ENCODE measurements around the gene MEI4. TPM values are rescaled to one million over a fixed set of nuclear protein-coding genes. Genes with fewer than 3 reads are reported as not detected.
"Not testable (repeated sequence)": the region's sequence is repeated elsewhere in the genome, so short reads cannot be mapped to it uniquely, and the experiment has no call there.

Gene MEI4
- polyA plus RNA-seq, 4 donors, result 0.01 to 0.09 TPM; not detected in 2

GRCh38 chr6:77630014-77630413 lies 22.8 kb upstream of the MEI4 start:
- H3K4me3 ChIP-seq (ENCODE audit: low read depth in 1 of 3, low read length in 3 of 3), result no peak overlapping the region
- no peaks in the 10 kb centered on the region for H3K9me3 ChIP-seq (ENCODE audit: control insufficient read depth in 2 of 2, insufficient read depth in 1 of 2, low read depth in 1 of 2, low read length in 1 of 2)
- WGBS, 3 donors, result 68 to 82% (median 73%) methylated on average over 2 of the region's 2 CpGs
- DNase-seq (no peak), FAIRE-seq (no peak)
- H3K27ac ChIP-seq (ENCODE audit: low read depth in 1 of 3, low read length in 2 of 3), result no peak overlapping the region
- no peaks in the 10 kb centered on the region for H3K27me3 ChIP-seq (ENCODE audit: control insufficient read depth in 3 of 3, insufficient read depth in 3 of 3, low read length in 3 of 3)
- no peaks in the 10 kb centered on the region for H3K4me1 ChIP-seq (ENCODE audit: control insufficient read depth in 3 of 3, insufficient read depth in 2 of 3, low read depth in 1 of 3, low read length in 2 of 3)
- no peaks in the 10 kb centered on the region for H3K36me3 ChIP-seq (ENCODE audit: control insufficient read depth in 3 of 3, insufficient read depth in 2 of 3, low read depth in 1 of 3, low read length in 3 of 3)

- FAIRE-seq (no peak), DNase-seq (no peak)
These were observed 19.4 kb upstream of the MEI4 start for GRCh38 chr6:77633471-77633870.

GRCh38 chr6:77633993-77634715 lies 18.7 kb upstream of the MEI4 start:
- no peaks in the 10 kb centered on the region for H3K9me3 ChIP-seq (ENCODE audit: control insufficient read depth in 2 of 2, insufficient read depth in 1 of 2, low read depth in 1 of 2, low read length in 1 of 2)
- WGBS, 3 donors, result 90 to 93% (median 91%) methylated on average over 1 of the region's 1 CpG

More at GRCh38 chr6:77633471-77633870, 19.4 kb upstream of the MEI4 start:
- WGBS, 3 donors, result 61 to 74% (median 71%) methylated on average over 1 of the region's 1 CpG
- Histone ChIP-seq H3K36me3 (ENCODE audit: control insufficient read depth in 3 of 3, insufficient read depth in 2 of 3, low read depth in 1 of 3, low read length in 3 of 3) (no peaks in the 10 kb centered on the region), H3K27me3 (ENCODE audit: control insufficient read depth in 3 of 3, insufficient read depth in 3 of 3, low read length in 3 of 3) (no peaks in the 10 kb centered on the region), H3K27ac (ENCODE audit: low read depth in 1 of 3, low read length in 2 of 3) (no peak overlapping the region), H3K4me1 (ENCODE audit: control insufficient read depth in 3 of 3, insufficient read depth in 2 of 3, low read depth in 1 of 3, low read length in 2 of 3) (no peaks in the 10 kb centered on the region), H3K9me3 (ENCODE audit: control insufficient read depth in 2 of 2, insufficient read depth in 1 of 2, low read depth in 1 of 2, low read length in 1 of 2) (no peaks in the 10 kb centered on the region), H3K4me3 (ENCODE audit: low read depth in 1 of 3, low read length in 3 of 3) (no peak overlapping the region)

GRCh38 chr6:77638129-77638830 lies 14.6 kb upstream of the MEI4 start:
- FAIRE-seq (no peak), DNase-seq (no peak)
- 85 to 88% (median 88%) methylated on average over 16 of the region's 16 CpGs for WGBS, 3 donors
- H3K36me3 ChIP-seq (ENCODE audit: control insufficient read depth in 3 of 3, insufficient read depth in 2 of 3, low read depth in 1 of 3, low read length in 3 of 3), result no peaks in the 10 kb centered on the region
- no peaks in the 10 kb centered on the region for H3K4me1 ChIP-seq (ENCODE audit: control insufficient read depth in 3 of 3, insufficient read depth in 2 of 3, low read depth in 1 of 3, low read length in 2 of 3)
- H3K9me3 ChIP-seq (ENCODE audit: control insufficient read depth in 2 of 2, insufficient read depth in 1 of 2, low read depth in 1 of 2, low read length in 1 of 2), result no peaks in the 10 kb centered on the region
- H3K27ac ChIP-seq (ENCODE audit: low read depth in 1 of 3, low read length in 2 of 3), result no peak overlapping the region
- no peak overlapping the region for H3K4me3 ChIP-seq (ENCODE audit: low read depth in 1 of 3, low read length in 3 of 3)
- H3K27me3 ChIP-seq (ENCODE audit: control insufficient read depth in 3 of 3, insufficient read depth in 3 of 3, low read length in 3 of 3), result no peaks in the 10 kb centered on the region

More at GRCh38 chr6:77633993-77634715, 18.7 kb upstream of the MEI4 start:
- no peak for DNase-seq
- H3K27me3 ChIP-seq (ENCODE audit: control insufficient read depth in 3 of 3, insufficient read depth in 3 of 3, low read length in 3 of 3), result no peaks in the 10 kb centered on the region
- H3K27ac ChIP-seq (ENCODE audit: low read depth in 1 of 3, low read length in 2 of 3), result no peak overlapping the region
- no peak for FAIRE-seq
- no peak overlapping the region for H3K4me3 ChIP-seq (ENCODE audit: low read depth in 1 of 3, low read length in 3 of 3)
- H3K36me3 ChIP-seq (ENCODE audit: control insufficient read depth in 3 of 3, insufficient read depth in 2 of 3, low read depth in 1 of 3, low read length in 3 of 3), result no peaks in the 10 kb centered on the region
- H3K4me1 ChIP-seq (ENCODE audit: control insufficient read depth in 3 of 3, insufficient read depth in 2 of 3, low read depth in 1 of 3, low read length in 2 of 3), result no peaks in the 10 kb centered on the region

GRCh38 chr6:77644102-77644705 lies 8.6 kb upstream of the MEI4 start:
- Histone ChIP-seq H3K9me3 (ENCODE audit: control insufficient read depth in 2 of 2, insufficient read depth in 1 of 2, low read depth in 1 of 2, low read length in 1 of 2) (no peaks in the 10 kb centered on the region), H3K36me3 (ENCODE audit: control insufficient read depth in 3 of 3, insufficient read depth in 2 of 3, low read depth in 1 of 3, low read length in 3 of 3) (no peaks in the 10 kb centered on the region), H3K4me1 (ENCODE audit: control insufficient read depth in 3 of 3, insufficient read depth in 2 of 3, low read depth in 1 of 3, low read length in 2 of 3) (no peaks in the 10 kb centered on the region), H3K4me3 (ENCODE audit: low read depth in 1 of 3, low read length in 3 of 3) (no peak overlapping the region), H3K27ac (ENCODE audit: low read depth in 1 of 3, low read length in 2 of 3) (no peak overlapping the region), H3K27me3 (ENCODE audit: control insufficient read depth in 3 of 3, insufficient read depth in 3 of 3, low read length in 3 of 3) (no peaks in the 10 kb centered on the region)
- no peak for DNase-seq
- FAIRE-seq, result no peak
- 22 to 52% (median 41%) methylated on average over 2 of the region's 2 CpGs for WGBS, 3 donors

- no peak for FAIRE-seq
- WGBS, 3 donors, result 34 to 63% (median 47%) methylated on average over 35 to 37 of the region's 37 CpGs
These were observed 2.7 kb upstream of the MEI4 start for GRCh38 chr6:77650098-77650663.

GRCh38 chr6:77653816-77654215 lies 977 bp downstream of the MEI4 start:
- Histone ChIP-seq H3K4me1 (ENCODE audit: control insufficient read depth in 3 of 3, insufficient read depth in 2 of 3, low read depth in 1 of 3, low read length in 2 of 3) (no peaks in the 10 kb centered on the region), H3K36me3 (ENCODE audit: control insufficient read depth in 3 of 3, insufficient read depth in 2 of 3, low read depth in 1 of 3, low read length in 3 of 3) (no peaks in the 10 kb centered on the region), H3K4me3 (ENCODE audit: low read depth in 1 of 3, low read length in 3 of 3) (no peak overlapping the region), H3K27ac (ENCODE audit: low read depth in 1 of 3, low read length in 2 of 3) (no peak overlapping the region), H3K9me3 (ENCODE audit: control insufficient read depth in 2 of 2, insufficient read depth in 1 of 2, low read depth in 1 of 2, low read length in 1 of 2) (peaks cover 0 to 6% of the 10 kb centered on the region in 2 donors), H3K27me3 (ENCODE audit: control insufficient read depth in 3 of 3, insufficient read depth in 3 of 3, low read length in 3 of 3) (peaks cover 0 to 3% (median 0%) of the 10 kb centered on the region in 3 donors)
- no peak for FAIRE-seq
- no peak for DNase-seq

More at GRCh38 chr6:77650098-77650663, 2.7 kb upstream of the MEI4 start:
- H3K36me3 ChIP-seq (ENCODE audit: control insufficient read depth in 3 of 3, insufficient read depth in 2 of 3, low read depth in 1 of 3, low read length in 3 of 3), result no peaks in the 10 kb centered on the region
- peaks cover 0 to 6% of the 10 kb centered on the region in 2 donors for H3K9me3 ChIP-seq (ENCODE audit: control insufficient read depth in 2 of 2, insufficient read depth in 1 of 2, low read depth in 1 of 2, low read length in 1 of 2)
- DNase-seq, result no peak
- peak overlapping the region in 1 of 3 donors; percentile 20 for H3K4me3 ChIP-seq (ENCODE audit: low read depth in 1 of 3, low read length in 3 of 3)
- peaks cover 0 to 3% (median 0%) of the 10 kb centered on the region in 3 donors for H3K27me3 ChIP-seq (ENCODE audit: control insufficient read depth in 3 of 3, insufficient read depth in 3 of 3, low read length in 3 of 3)
- no peaks in the 10 kb centered on the region for H3K4me1 ChIP-seq (ENCODE audit: control insufficient read depth in 3 of 3, insufficient read depth in 2 of 3, low read depth in 1 of 3, low read length in 2 of 3)
- H3K27ac ChIP-seq (ENCODE audit: low read depth in 1 of 3, low read length in 2 of 3), result no peak overlapping the region

GRCh38 chr6:77655035-77655434 lies 2.2 kb downstream of the MEI4 start:
- H3K36me3 ChIP-seq (ENCODE audit: control insufficient read depth in 3 of 3, insufficient read depth in 2 of 3, low read depth in 1 of 3, low read length in 3 of 3); H3K9me3 ChIP-seq (ENCODE audit: control insufficient read depth in 2 of 2, insufficient read depth in 1 of 2, low read depth in 1 of 2, low read length in 1 of 2); FAIRE-seq; H3K27ac ChIP-seq (ENCODE audit: low read depth in 1 of 3, low read length in 2 of 3); H3K4me1 ChIP-seq (ENCODE audit: control insufficient read depth in 3 of 3, insufficient read depth in 2 of 3, low read depth in 1 of 3, low read length in 2 of 3); H3K27me3 ChIP-seq (ENCODE audit: control insufficient read depth in 3 of 3, insufficient read depth in 3 of 3, low read length in 3 of 3); H3K4me3 ChIP-seq (ENCODE audit: low read depth in 1 of 3, low read length in 3 of 3); DNase-seq: not testable (repeated sequence)
- WGBS, 3 donors, result 81 to 100% (median 95%) methylated on average over 1 of the region's 1 CpG
